Subcutaneous abdominal adipose tissue (tissue), 5 donors: Measurements from ENCODE around the gene HIRIP3.

Experiments used
- H3K27ac ChIP-seq: one replicate; pipeline ENCODE4 v1.7.0; 2013; ENCODE audit warnings: low read depth, mild to moderate bottlenecking, inconsistent platforms, low read length, moderate library complexity
- H3K27me3 ChIP-seq, 5 donors: one replicate each; pipeline ENCODE4 v1.7.0; 2013; ENCODE audit warnings: low read length in 5 of 5, inconsistent platforms in 1 of 5; ENCODE audit not compliant: control insufficient read depth in 5 of 5, insufficient read depth in 4 of 5
- H3K36me3 ChIP-seq, 5 donors: one replicate each; pipeline ENCODE4 v1.7.0; 2013; ENCODE audit warnings: low read length in 5 of 5; ENCODE audit not compliant: control insufficient read depth in 5 of 5, insufficient read depth in 5 of 5
- H3K4me1 ChIP-seq, 5 donors: one replicate each; pipeline ENCODE4 v1.7.0; 2013; ENCODE audit warnings: low read length in 5 of 5, mild to moderate bottlenecking in 3 of 5, moderate library complexity in 1 of 5; ENCODE audit not compliant: control insufficient read depth in 5 of 5, insufficient read depth in 5 of 5
- H3K4me3 ChIP-seq, 5 donors: one replicate each; pipeline ENCODE4 v1.7.0; 2013; ENCODE audit warnings: low read length in 5 of 5, low read depth in 1 of 5
- H3K9ac ChIP-seq, 5 donors: one replicate each; pipeline ENCODE4 v1.7.0; 2013; ENCODE audit warnings: low read length in 5 of 5, mild to moderate bottlenecking in 4 of 5, moderate library complexity in 3 of 5
- H3K9me3 ChIP-seq, 5 donors: one replicate each; pipeline ENCODE4 v1.7.0; 2013; ENCODE audit warnings: low read length in 5 of 5; ENCODE audit not compliant: control insufficient read depth in 5 of 5
- donor health status: healthy.
- donor health status: healthy.
- donor health status: healthy.
- donor health status: healthy.
- donor health status: healthy.

Gene HIRIP3

DNA sequence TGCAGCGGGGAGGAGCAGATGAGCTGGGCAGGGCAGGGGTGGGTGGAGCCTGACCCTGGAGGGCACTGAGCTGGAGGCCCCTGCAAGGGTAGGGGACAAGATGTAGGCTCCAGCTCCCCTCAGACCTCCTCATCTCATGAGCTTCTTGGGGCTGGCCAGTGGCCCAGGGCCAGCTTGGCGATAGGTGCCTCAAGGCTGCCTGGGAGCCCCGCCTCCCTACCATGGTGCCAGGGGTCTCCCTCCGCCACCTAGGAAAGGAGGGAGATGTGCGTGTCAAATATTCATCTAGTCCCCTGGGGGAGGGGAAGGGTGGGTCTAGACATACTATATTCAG, 3.9 kb downstream of the HIRIP3 start:
- no peaks in the 10 kb centered on the region for H3K9me3 ChIP-seq
- H3K27ac ChIP-seq: no peak overlapping the region
- peaks cover 0 to 72% (median 71%) of the 10 kb centered on the region in 5 donors for H3K36me3 ChIP-seq
- H3K9ac ChIP-seq: no peak overlapping the region
- peaks cover 2 to 41% (median 33%) of the 10 kb centered on the region in 5 donors for H3K4me1 ChIP-seq
- H3K4me3 ChIP-seq: no peak overlapping the region
- H3K27me3 ChIP-seq: no peaks in the 10 kb centered on the region

DNA sequence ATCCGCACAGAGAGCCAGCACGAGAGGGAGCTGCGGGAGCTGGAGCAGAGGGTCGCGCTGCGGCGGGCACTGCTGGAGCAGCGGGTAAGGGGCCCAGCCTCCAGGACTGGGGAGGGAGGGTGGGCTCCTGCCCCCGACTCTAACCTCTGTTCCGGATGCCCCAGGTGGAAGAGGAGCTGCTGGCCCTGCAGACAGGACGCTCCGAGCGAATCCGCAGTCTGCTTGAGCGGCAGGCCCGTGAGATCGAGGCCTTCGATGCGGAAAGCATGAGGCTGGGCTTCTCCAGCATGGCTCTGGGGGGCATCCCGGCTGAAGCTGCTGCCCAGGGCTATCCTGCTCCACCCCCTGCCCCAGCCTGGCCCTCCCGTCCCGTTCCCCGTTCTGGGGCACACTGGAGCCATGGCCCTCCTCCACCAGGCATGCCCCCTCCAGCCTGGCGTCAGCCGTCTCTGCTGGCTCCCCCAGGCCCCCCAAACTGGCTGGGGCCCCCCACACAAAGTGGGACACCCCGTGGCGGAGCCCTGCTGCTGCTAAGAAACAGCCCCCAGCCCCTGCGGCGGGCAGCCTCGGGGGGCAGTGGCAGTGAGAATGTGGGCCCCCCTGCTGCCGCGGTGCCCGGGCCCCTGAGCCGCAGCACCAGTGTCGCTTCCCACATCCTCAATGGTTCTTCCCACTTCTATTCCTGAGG, 4.4 kb downstream of the HIRIP3 start:
- H3K36me3 ChIP-seq: peaks cover 0 to 77% (median 76%) of the 10 kb centered on the region in 5 donors
- H3K4me3 ChIP-seq: no peak overlapping the region
- H3K9me3 ChIP-seq: no peaks in the 10 kb centered on the region
- H3K27me3 ChIP-seq: no peaks in the 10 kb centered on the region
- peaks cover 1 to 37% (median 29%) of the 10 kb centered on the region in 5 donors for H3K4me1 ChIP-seq
- no peak overlapping the region for H3K27ac ChIP-seq
- H3K9ac ChIP-seq: no peak overlapping the region

DNA sequence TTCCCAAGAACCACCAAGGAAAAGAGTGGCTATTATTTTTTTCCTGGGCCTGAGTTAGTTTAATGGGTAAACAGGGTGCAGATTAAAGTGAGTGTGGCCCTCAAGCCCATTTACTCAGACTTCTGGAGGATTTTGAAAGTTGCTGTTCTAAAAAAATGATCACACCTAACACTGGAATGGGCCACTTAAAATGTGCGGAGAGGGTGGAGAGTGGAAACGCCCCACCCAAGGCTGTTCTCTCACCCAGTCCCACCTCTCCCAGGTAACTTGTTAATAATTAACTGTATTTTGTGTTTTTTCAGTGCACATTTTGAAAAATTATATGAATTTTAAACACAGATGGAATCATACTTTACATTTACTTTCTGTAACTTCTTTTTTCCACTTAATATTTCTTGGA, 5.4 kb downstream of the HIRIP3 start:
- peaks cover 1 to 33% (median 24%) of the 10 kb centered on the region in 5 donors for H3K4me1 ChIP-seq
- no peaks in the 10 kb centered on the region for H3K27me3 ChIP-seq
- H3K36me3 ChIP-seq: peaks cover 0 to 87% (median 86%) of the 10 kb centered on the region in 5 donors
- no peak overlapping the region for H3K4me3 ChIP-seq
- no peaks in the 10 kb centered on the region for H3K9me3 ChIP-seq
- H3K9ac ChIP-seq: no peak overlapping the region
- no peak overlapping the region for H3K27ac ChIP-seq

DNA sequence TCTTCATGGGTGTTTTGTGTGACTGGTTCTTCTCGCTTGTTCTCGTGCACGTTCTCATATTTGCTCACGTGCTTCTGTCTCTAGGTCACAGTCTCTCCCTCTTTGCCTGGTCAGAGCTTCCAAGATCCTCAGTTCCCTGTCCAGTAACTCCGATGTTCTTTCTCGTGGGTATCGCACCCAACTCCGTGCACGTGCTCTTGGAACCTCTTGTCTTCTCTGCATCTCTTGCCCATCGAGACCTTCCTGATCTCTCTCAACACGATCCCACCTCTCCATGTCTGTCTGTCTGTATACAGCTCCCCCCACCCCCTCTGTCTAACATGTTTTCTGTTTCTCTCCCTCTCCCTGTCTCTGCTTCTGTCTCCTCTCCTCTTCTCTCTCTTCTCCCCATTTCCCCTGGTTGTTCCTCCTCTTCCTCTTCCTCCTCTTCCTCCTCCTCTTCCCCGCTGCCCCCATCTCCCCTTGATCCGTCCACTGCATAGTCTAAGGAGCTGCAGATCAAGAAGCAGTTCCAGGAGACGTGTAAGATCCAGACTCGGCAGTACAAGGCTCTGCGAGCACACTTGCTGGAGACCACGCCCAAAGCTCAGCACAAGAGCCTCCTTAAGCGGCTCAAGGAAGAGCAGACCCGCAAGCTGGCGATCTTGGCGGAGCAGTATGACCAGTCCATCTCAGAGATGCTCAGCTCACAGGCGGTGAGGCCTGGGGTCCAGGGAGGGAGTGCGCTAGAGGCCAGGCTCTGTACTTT, 6.1 kb downstream of the HIRIP3 start:
- Histone ChIP-seq H3K4me1 (peaks cover 0 to 26% (median 17%) of the 10 kb centered on the region in 5 donors), H3K27ac (no peak overlapping the region), H3K9me3 (no peaks in the 10 kb centered on the region), H3K27me3 (no peaks in the 10 kb centered on the region), H3K9ac (no peak overlapping the region), H3K4me3 (no peak overlapping the region), H3K36me3 (peaks cover 3 to 95% (median 94%) of the 10 kb centered on the region in 5 donors)

DNA sequence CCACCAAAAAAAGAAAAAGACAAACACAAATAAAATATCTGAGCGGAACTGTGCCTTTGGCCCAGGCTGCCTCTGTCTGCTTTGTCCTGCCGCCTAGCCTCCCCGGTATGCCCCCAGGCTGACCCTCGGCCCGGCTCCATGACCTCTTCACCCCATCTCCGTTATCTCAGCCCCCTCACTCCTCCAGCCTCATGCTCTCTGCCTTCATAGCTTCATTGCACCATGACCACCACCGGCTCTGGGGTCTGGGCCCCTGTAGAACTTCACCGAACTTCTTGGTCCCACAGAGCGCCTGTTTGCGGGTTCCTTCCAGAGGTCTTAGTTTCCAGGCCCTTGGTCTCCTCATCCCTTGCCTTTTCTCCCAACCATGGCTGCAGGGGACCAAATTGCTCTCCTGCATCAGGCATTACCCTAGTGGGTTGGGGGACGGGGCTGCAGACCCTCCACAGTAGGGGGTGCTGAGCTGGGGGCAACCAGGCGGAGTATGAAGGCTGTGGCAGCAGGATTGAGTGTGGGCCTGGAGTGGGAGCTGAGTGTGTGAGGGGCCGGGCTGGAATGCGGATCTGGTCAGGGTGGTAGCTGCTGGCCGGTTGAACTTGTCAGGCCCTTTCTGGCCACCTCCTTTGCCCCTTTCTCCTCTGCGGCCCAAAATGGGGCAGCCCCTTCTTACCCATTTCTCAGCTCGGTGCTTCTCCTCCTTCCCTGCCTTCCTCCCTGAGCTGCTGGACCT, 6.9 kb downstream of the HIRIP3 start:
- H3K36me3 ChIP-seq: peaks cover 3 to 98% (median 97%) of the 10 kb centered on the region in 5 donors

DNA sequence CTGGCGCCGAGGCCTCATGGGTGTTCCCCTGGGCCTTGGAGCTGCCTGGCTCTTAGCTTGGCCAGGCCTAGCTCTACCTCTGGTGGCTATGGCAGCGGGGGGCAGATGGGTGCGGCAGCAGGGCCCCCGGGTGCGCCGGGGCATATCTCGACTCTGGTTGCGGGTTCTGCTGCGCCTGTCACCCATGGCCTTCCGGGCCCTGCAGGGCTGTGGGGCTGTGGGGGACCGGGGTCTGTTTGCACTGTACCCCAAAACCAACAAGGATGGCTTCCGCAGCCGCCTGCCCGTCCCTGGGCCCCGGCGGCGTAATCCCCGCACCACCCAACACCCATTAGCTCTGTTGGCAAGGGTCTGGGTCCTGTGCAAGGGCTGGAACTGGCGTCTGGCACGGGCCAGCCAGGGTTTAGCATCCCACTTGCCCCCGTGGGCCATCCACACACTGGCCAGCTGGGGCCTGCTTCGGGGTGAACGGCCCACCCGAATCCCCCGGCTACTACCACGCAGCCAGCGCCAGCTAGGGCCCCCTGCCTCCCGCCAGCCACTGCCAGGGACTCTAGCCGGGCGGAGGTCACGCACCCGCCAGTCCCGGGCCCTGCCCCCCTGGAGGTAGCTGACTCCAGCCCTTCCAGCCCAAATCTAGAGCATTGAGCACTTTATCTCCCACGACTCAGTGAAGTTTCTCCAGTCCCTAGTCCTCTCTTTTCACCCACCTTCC, 7.9 kb downstream of the HIRIP3 start:
- Histone ChIP-seq H3K36me3 (peaks cover 3 to 98% (median 97%) of the 10 kb centered on the region in 5 donors), H3K27ac (no peak overlapping the region), H3K9ac (no peak overlapping the region), H3K9me3 (no peaks in the 10 kb centered on the region), H3K4me3 (no peak overlapping the region), H3K27me3 (no peaks in the 10 kb centered on the region), H3K4me1 (peaks cover 0 to 14% (median 8%) of the 10 kb centered on the region in 5 donors)

More for the DNA sequence above, 6.9 kb downstream of the HIRIP3 start:
- Histone ChIP-seq H3K9ac (no peak overlapping the region), H3K4me1 (peaks cover 0 to 18% (median 15%) of the 10 kb centered on the region in 5 donors), H3K9me3 (no peaks in the 10 kb centered on the region), H3K4me3 (no peak overlapping the region), H3K27me3 (no peaks in the 10 kb centered on the region), H3K27ac (no peak overlapping the region)

DNA sequence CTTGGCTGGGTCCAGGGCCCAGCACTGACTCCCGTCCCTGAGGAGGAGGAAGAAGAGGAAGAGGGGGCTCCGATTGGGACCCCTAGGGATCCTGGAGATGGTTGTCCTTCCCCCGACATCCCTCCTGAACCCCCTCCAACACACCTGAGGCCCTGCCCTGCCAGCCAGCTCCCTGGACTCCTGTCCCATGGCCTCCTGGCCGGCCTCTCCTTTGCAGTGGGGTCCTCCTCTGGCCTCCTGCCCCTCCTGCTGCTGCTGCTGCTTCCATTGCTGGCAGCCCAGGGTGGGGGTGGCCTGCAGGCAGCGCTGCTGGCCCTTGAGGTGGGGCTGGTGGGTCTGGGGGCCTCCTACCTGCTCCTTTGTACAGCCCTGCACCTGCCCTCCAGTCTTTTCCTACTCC, 8.5 kb downstream of the HIRIP3 start:
- peaks cover 3 to 100% (median 98%) of the 10 kb centered on the region in 5 donors for H3K36me3 ChIP-seq

DNA sequence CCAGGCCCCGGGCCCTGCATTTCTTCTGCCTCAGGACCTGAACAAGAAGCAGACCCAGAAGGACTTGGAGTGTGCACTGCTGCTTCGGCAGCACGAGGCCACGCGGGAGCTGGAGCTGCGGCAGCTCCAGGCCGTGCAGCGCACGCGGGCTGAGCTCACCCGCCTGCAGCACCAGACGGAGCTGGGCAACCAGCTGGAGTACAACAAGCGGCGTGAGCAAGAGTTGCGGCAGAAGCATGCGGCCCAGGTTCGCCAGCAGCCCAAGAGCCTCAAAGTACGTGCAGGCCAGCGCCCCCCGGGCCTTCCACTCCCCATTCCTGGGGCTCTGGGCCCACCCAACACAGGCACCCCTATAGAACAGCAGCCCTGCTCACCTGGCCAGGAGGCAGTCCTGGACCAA, 9.2 kb downstream of the HIRIP3 start:
- Histone ChIP-seq H3K4me3 (no peak overlapping the region), H3K27ac (no peak overlapping the region), H3K27me3 (no peaks in the 10 kb centered on the region), H3K36me3 (peaks cover 5 to 100% (median 99%) of the 10 kb centered on the region in 5 donors), H3K9me3 (no peaks in the 10 kb centered on the region), H3K4me1 (peaks cover 0 to 20% (median 3%) of the 10 kb centered on the region in 5 donors), H3K9ac (no peak overlapping the region)

More for the DNA sequence above, 8.5 kb downstream of the HIRIP3 start:
- H3K9ac ChIP-seq: no peak overlapping the region
- H3K27ac ChIP-seq: no peak overlapping the region
- no peaks in the 10 kb centered on the region for H3K9me3 ChIP-seq
- no peak overlapping the region for H3K4me3 ChIP-seq
- H3K4me1 ChIP-seq: peaks cover 0 to 16% (median 5%) of the 10 kb centered on the region in 5 donors
- no peaks in the 10 kb centered on the region for H3K27me3 ChIP-seq

DNA sequence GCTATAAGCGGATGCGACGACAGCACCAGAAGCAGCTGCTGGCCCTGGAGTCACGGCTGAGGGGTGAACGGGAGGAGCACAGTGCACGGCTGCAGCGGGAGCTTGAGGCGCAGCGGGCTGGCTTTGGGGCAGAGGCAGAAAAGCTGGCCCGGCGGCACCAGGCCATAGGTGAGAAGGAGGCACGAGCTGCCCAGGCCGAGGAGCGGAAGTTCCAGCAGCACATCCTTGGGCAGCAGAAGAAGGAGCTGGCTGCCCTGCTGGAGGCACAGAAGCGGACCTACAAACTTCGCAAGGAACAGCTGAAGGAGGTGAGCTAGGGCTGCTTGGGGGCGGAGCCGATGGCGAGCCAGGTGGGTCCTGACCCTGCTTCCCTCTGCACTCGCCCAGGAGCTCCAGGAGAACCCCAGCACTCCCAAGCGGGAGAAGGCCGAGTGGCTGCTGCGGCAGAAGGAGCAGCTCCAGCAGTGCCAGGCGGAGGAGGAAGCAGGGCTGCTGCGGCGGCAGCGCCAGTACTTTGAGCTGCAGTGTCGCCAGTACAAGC, 10.1 kb downstream of the HIRIP3 start:
- Histone ChIP-seq H3K9me3 (no peaks in the 10 kb centered on the region), H3K4me3 (no peak overlapping the region), H3K27ac (no peak overlapping the region), H3K4me1 (peaks cover 0 to 24% (median 3%) of the 10 kb centered on the region in 5 donors), H3K36me3 (peaks cover 12 to 100% (median 98%) of the 10 kb centered on the region in 5 donors), H3K9ac (no peak overlapping the region), H3K27me3 (no peaks in the 10 kb centered on the region)
